Psoas muscle (tissue), 8 donors: Measurements from ENCODE around the gene MARCHF2. TPM values are rescaled to one million over a fixed set of nuclear protein-coding genes. Genes with fewer than 3 reads are reported as not detected.

Experiments used
- ATAC-seq, 4 donors: fragments of 200-7000 bp; cut with Tn5 transposase; one replicate each; pipeline ENCODE4 v1.9.1; 2020; ENCODE audit warnings: moderate library complexity in 3 of 4, mild to moderate bottlenecking in 2 of 4
- DNase-seq, 2 donors: peaks; one replicate each; pipeline ENCODE4 v3.0.0-alpha.2; 2020
- H3K27ac ChIP-seq: fragments of 200-600 bp; one replicate; pipeline ENCODE4 v1.8.0; 2022
- H3K27me3 ChIP-seq, 3 donors: fragments of 200-600 bp in 1 of 3; one replicate each; pipeline versions ENCODE4 v1.6.1 to v1.8.0; 2013 to 2022; ENCODE audit warnings: low read length in 2 of 3, mild to moderate bottlenecking in 2 of 3, moderate library complexity in 1 of 3; ENCODE audit not compliant: insufficient read depth in 3 of 3
- H3K36me3 ChIP-seq, 2 donors: fragments of 200-600 bp in 1 of 2; one replicate each; pipeline versions ENCODE4 v1.6.1 to v1.8.0; 2013 to 2022; ENCODE audit warnings: low read depth in 1 of 2, mild to moderate bottlenecking in 1 of 2, moderate library complexity in 1 of 2; ENCODE audit not compliant: insufficient read depth in 1 of 2
- H3K4me1 ChIP-seq: fragments of 200-600 bp; one replicate; pipeline ENCODE4 v1.8.0; 2022
- H3K4me3 ChIP-seq: fragments of 200-600 bp; one replicate; pipeline ENCODE4 v1.8.0; 2022; ENCODE audit warnings: mild to moderate bottlenecking
- H3K9me3 ChIP-seq: fragments of 200-600 bp; one replicate; pipeline ENCODE4 v1.8.0; 2022
- CTCF ChIP-seq: fragments of 200-600 bp; IDR thresholded peaks from one replicate; pipeline ENCODE4 v1.8.0; 2022; ENCODE audit warnings: antibody characterized with exemption
- WGBS, 3 donors: extraction: QIAGEN DNeasy Blood & Tissue Kit; methylation state at CpG; one replicate each; pipeline versions ENCODE4 v1.1.6 to v1.1.7; 2013; 5-methylcytosine and 5-hydroxymethylcytosine counted together
- intact Hi-C, 2 donors: fragments of 100-400 bp; cut with DNase I; formaldehyde crosslinking; loops; one replicate each; pipeline versions ENCODE4 v1.11.0 to v1.14.2; 2022
- polyA plus RNA-seq, 3 donors: library from polyadenylated mRNA; stranded (reverse); fragments of 200-250 nt; gene quantifications; one replicate each; pipeline ENCODE4 v1.2.3, GENCODE V29; 2013
- total RNA-seq, 4 donors: library from RNA; stranded (reverse); fragmentation: NEBNext Ultra II Directional in 2 of 4; extraction: Animal tissue kit (Norgen Biotek cat#: 25700) in 2 of 4; gene quantifications; one replicate each; pipeline versions ENCODE4 v1.2.1 to v1.2.4, GENCODE V29; 2021 to 2023
- donor health status: healthy with polysubstance abuse.
- donor health status: DM: no; HTN: no; CAD: no; lungs with moderate emphysema.
- donor health status: Bipolar disorder and iron deficiency.
- donor health status: healthy.
- donor health status: DM: yes; HTN: yes; CAD: no.
- donor health status: DM: no; HTN: no; CAD: no.
- donor health status: DM: no; HTN: no; CAD: no.
- donor health status: DM: yes; HTN: yes; CAD: no.

The MARCHF2 gene
- total and polyA plus RNA-seq, 7 donors, result 32.8 to 56.0 (median 49.2) TPM

DNA sequence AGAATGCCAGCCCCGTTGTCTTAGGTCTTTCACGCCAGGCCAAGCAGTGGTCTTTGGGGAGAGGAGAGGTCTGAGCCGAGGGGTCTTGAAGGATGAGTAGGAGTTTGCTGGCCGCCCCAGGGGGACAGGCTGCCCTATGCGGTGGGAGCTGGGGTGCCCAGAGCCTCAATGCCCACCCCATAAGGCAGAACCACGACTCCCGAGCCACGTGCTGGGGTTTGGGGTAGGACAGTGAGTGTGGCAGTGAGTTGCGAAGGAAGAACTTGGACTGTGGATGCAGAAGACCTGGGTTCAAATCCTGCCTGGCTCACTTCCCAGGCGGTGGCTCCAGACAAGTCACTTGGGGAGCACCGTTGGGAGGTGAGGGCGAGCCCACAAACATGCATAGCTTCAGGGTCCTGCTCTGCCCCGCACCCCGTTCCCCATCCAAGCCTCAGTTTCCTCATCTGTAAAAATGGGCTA is 17.5 kb upstream of the MARCHF2 start:
- H3K4me1 ChIP-seq, result peaks cover 59% of the 10 kb centered on the region
- no peaks in the 10 kb centered on the region for H3K9me3 ChIP-seq
- no peak for ATAC-seq
- no peaks in the 10 kb centered on the region for H3K27me3 ChIP-seq
- no peak overlapping the region for H3K4me3 ChIP-seq
- H3K36me3 ChIP-seq, result peaks cover 0 to 15% of the 10 kb centered on the region in 2 donors
- peak overlapping the region; percentile 89 for H3K27ac ChIP-seq
- intact Hi-C loops, result loop anchor here (2.0 kb wide), 2 partner anchors 39 to 41 kb away; no protein-coding TSS in a partner anchor
- DNase-seq, result peak in 1 of 2 donors; percentile 44
- no peak for TF ChIP-seq CTCF
- 88 to 91% (median 88%) methylated on average over 14 of the region's 14 CpGs for WGBS, 3 donors

- Histone ChIP-seq H3K27ac (peak overlapping the region; percentile 23), H3K27me3 (no peaks in the 10 kb centered on the region), H3K36me3 (peaks cover 0 to 18% of the 10 kb centered on the region in 2 donors), H3K4me3 (no peak overlapping the region), H3K4me1 (peaks cover 56% of the 10 kb centered on the region), H3K9me3 (no peaks in the 10 kb centered on the region)
- ATAC-seq, result no peak
- TF ChIP-seq CTCF, result no peak
- DNase-seq, result peak in 1 of 2 donors; percentile 23
- intact Hi-C loops, result loop anchor here in 1 of 2 donors (2.0 kb wide), 1 partner anchor 41 kb away; no protein-coding TSS in a partner anchor
- WGBS, 3 donors, result 69 to 90% (median 72%) methylated on average over 7 of the region's 7 CpGs
Observed at GRCh38 chr19:8396185-8396562, 16.9 kb upstream of the MARCHF2 start.

DNA sequence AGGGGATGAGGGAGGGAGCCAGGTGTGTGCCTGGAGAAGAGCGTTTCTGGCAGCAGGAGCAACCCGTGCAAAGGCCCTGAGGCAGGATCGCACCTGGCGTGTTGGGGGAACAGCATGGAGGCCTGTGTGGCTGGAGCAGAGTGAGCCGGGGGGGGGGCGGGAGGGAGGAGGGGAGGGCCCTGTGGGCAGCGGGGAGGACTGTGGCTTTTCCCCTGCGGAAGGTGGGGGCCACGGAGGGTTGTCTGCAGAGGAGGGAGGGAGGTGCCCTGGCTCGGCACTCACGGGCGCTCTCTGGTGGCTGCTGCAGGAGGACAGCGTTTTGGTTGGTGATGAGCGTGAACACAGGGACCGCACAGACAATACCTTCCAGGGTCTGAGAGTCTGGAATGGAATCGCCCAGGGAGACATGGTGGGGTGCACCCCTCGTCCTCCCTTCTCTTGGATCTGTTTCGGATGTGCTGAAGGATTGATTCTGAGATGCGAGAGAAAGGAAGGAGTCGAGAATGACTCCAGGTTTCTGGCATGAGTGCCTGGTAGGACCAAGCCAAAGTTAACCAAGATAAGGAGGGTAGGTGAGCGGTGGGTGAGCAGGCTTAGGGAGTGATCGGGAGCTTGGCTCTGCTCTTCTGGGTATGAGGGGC is 16.4 kb upstream of the MARCHF2 start:
- TF ChIP-seq CTCF, result peak; percentile 55
- H3K4me3 ChIP-seq, result no peak overlapping the region
- H3K4me1 ChIP-seq, result peaks cover 50% of the 10 kb centered on the region
- DNase-seq (peak; percentile 73 to 83), ATAC-seq (peak; percentile 19 to 50 (median 34))
- H3K27ac ChIP-seq, result no peak overlapping the region
- peaks cover 0 to 20% of the 10 kb centered on the region in 2 donors for H3K36me3 ChIP-seq
- H3K9me3 ChIP-seq, result no peaks in the 10 kb centered on the region
- intact Hi-C loops, result loop anchor here in 1 of 2 donors (2.0 kb wide), 1 partner anchor 42 kb away; no protein-coding TSS in a partner anchor
- WGBS, 3 donors, result 59 to 75% (median 67%) methylated on average over 17 to 22 of the region's 22 CpGs
- H3K27me3 ChIP-seq, result no peaks in the 10 kb centered on the region

- peak in 1 of 2 donors; percentile 37 for DNase-seq
- no peak for ATAC-seq
- no peak overlapping the region for H3K27ac ChIP-seq
- no peaks in the 10 kb centered on the region for H3K27me3 ChIP-seq
- TF ChIP-seq CTCF, result no peak
- H3K36me3 ChIP-seq, result peaks cover 0 to 26% of the 10 kb centered on the region in 2 donors
- intact Hi-C loops, result loop anchor here in 1 of 2 donors (2.0 kb wide), 1 partner anchor 42 kb away; no protein-coding TSS in a partner anchor
- 53 to 71% (median 60%) methylated on average over 7 of the region's 7 CpGs for WGBS, 3 donors
- H3K4me1 ChIP-seq, result peaks cover 45% of the 10 kb centered on the region
- no peak overlapping the region for H3K4me3 ChIP-seq
- H3K9me3 ChIP-seq, result no peaks in the 10 kb centered on the region
Observed at GRCh38 chr19:8397271-8397670, 15.8 kb upstream of the MARCHF2 start.
